Activated CD8-positive, alpha-beta T cell treated with anti-CD3 and anti-CD28 coated beads for 36 hours (primary cell): ENCODE data around the gene CD34. TPM values are rescaled to one million over a fixed set of nuclear protein-coding genes. Genes with fewer than 3 reads are reported as not detected.
"Not testable (repeated sequence)": the region's sequence is repeated elsewhere in the genome, so short reads cannot be mapped to it uniquely, and the experiment has no call there.

Source experiments
- ATAC-seq: fragments of 200-7000 bp; cut with Tn5 transposase; one replicate; pipeline ENCODE4 v1.10.0; 2021; ENCODE audit warnings: mild to moderate bottlenecking, moderate library complexity
- CTCF ChIA-PET: fragments of 350-600 bp; sonication (Branson Sonifier 250); formaldehyde crosslinking; loops from one replicate; lab custom pipeline; 2021; ENCODE audit warnings: antibody characterized with exemption; lab: Charles Lee
- POLR2A ChIA-PET: fragments of 350-600 bp; sonication (Branson Sonifier 250); formaldehyde crosslinking; loops from one replicate; lab custom pipeline; 2021; ENCODE audit warnings: antibody characterized with exemption; lab: Charles Lee
- DNase-seq: peaks from one replicate; pipeline ENCODE4 v3.0.0-alpha.2; 2020
- H3K27ac Mint-ChIP-seq: one replicate; pipeline ENCODE4 v1.8.0; 2021; ENCODE audit warnings: mild to moderate bottlenecking, mixed read lengths
- H3K27me3 Mint-ChIP-seq: one replicate; pipeline ENCODE4 v1.8.0; 2021; ENCODE audit warnings: mixed read lengths
- H3K36me3 Mint-ChIP-seq: one replicate; pipeline ENCODE4 v1.8.0; 2021; ENCODE audit warnings: low read depth, mixed read lengths
- H3K4me1 Mint-ChIP-seq: one replicate; pipeline ENCODE4 v1.8.0; 2021; ENCODE audit warnings: low read depth, mixed read lengths
- H3K4me3 Mint-ChIP-seq: one replicate; pipeline ENCODE4 v1.8.0; 2021; ENCODE audit warnings: mild to moderate bottlenecking, moderate library complexity, mixed read lengths
- H3K9me3 Mint-ChIP-seq: one replicate; pipeline ENCODE4 v1.8.0; 2021; ENCODE audit warnings: mixed read lengths
- intact Hi-C: fragments of 100-400 bp; cut with micrococcal nuclease; formaldehyde crosslinking; loops from one replicate; pipeline ENCODE4 v1.10.0; 2022
- total RNA-seq, 2 experiments: library from RNA; stranded (reverse); gene quantifications; one replicate each; pipeline ENCODE4 v1.2.3, GENCODE V29; 2021
- TF ChIP-seq, protein P1 (sequence below): fragments of 200-600 bp; IDR thresholded peaks from one replicate; pipeline ENCODE4 v1.8.0; 2022; ENCODE audit warnings: antibody characterized with exemption, mild to moderate bottlenecking

The CD34 gene
- total RNA-seq, 2 experiments from 2014 or later: 0.04 to 0.05 TPM

DNA sequence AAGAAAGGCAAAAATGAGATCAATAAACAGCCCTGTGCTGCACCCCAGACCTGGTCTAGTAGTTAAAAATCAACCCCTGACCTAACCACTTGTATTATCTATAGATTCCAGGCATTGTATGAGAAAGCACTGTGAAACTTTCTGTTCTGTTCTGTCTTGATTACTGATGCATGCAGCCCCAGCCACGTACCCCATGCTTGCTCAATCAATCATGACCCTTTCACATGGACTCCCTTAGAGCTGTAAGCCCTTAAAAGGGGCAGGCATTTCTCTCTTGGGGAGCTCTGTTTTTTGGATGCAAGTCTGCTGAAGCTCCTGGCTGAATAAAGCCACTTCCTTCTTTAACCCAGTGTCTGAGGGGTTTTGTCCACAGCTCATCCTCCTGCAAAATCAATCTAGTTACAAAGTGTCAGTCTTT is 24.2 kb upstream of the CD34 start:
- DNase-seq: no peak
- POLR2A ChIA-PET: no interaction called here
- ATAC-seq: no peak
- Mint-ChIP-seq H3K9me3 (peaks cover 3% of the 10 kb centered on the region), H3K27ac (no peak overlapping the region), H3K4me3 (no peak overlapping the region), H3K27me3 (peaks cover 9% of the 10 kb centered on the region), H3K36me3 (no peaks in the 10 kb centered on the region), H3K4me1 (no peaks in the 10 kb centered on the region)
- CTCF ChIA-PET: interaction anchor here (1.8 kb wide), 1 partner anchor 28 kb away, joined by 7 read pairs; no protein-coding TSS in a partner anchor
- intact Hi-C loops: no loop called here
- TF ChIP-seq, protein P1, sequence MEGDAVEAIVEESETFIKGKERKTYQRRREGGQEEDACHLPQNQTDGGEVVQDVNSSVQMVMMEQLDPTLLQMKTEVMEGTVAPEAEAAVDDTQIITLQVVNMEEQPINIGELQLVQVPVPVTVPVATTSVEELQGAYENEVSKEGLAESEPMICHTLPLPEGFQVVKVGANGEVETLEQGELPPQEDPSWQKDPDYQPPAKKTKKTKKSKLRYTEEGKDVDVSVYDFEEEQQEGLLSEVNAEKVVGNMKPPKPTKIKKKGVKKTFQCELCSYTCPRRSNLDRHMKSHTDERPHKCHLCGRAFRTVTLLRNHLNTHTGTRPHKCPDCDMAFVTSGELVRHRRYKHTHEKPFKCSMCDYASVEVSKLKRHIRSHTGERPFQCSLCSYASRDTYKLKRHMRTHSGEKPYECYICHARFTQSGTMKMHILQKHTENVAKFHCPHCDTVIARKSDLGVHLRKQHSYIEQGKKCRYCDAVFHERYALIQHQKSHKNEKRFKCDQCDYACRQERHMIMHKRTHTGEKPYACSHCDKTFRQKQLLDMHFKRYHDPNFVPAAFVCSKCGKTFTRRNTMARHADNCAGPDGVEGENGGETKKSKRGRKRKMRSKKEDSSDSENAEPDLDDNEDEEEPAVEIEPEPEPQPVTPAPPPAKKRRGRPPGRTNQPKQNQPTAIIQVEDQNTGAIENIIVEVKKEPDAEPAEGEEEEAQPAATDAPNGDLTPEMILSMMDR: no peak

- Mint-ChIP-seq H3K4me3 (no peak overlapping the region), H3K36me3 (no peaks in the 10 kb centered on the region), H3K4me1 (no peaks in the 10 kb centered on the region), H3K9me3 (peaks cover 5% of the 10 kb centered on the region), H3K27ac (no peak overlapping the region), H3K27me3 (peaks cover 5% of the 10 kb centered on the region)
- TF ChIP-seq, protein P1: no peak
- ATAC-seq: no peak
- intact Hi-C loops: no loop called here
- POLR2A ChIA-PET: no interaction called here
- DNase-seq: no peak
- CTCF ChIA-PET: interaction anchor here (2.1 kb wide), 1 partner anchor 30 kb away, joined by 6 read pairs; no protein-coding TSS in a partner anchor
Measured at GRCh38 chr1:207933205-207933800, 22.4 kb upstream of the CD34 start.

DNA sequence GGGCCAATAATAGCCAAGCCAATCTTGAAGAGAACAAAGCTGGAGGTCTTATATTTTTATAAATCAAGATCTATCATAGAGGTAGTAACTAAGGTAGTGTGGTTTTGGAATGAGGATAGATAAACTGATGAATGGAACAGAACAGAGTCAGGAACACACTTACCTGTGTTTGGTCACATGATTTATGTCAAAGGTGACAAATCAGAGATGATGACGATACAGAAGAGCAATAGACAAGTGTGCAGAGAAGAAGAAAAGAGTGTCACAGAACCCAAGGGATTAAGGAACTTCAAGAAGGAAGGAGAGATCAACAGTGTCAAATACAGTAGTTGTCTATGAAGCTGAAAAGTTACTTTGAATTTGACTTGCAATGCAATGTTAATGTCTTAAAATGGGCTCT is 16.1 kb upstream of the CD34 start:
- POLR2A ChIA-PET: no interaction called here
- H3K27me3 Mint-ChIP-seq: peaks cover 10% of the 10 kb centered on the region
- H3K27ac Mint-ChIP-seq: no peak overlapping the region
- peaks cover 5% of the 10 kb centered on the region for H3K9me3 Mint-ChIP-seq
- DNase-seq (no peak), ATAC-seq (no peak)
- TF ChIP-seq, protein P1: no peak
- no peaks in the 10 kb centered on the region for H3K4me1 Mint-ChIP-seq
- no peaks in the 10 kb centered on the region for H3K36me3 Mint-ChIP-seq
- H3K4me3 Mint-ChIP-seq: no peak overlapping the region
- CTCF ChIA-PET: interaction anchor here (1.2 to 1.3 kb wide), 2 partner anchors 23 to 42 kb away, joined by 3 to 4 read pairs; no protein-coding TSS in a partner anchor
- intact Hi-C loops: no loop called here

DNA sequence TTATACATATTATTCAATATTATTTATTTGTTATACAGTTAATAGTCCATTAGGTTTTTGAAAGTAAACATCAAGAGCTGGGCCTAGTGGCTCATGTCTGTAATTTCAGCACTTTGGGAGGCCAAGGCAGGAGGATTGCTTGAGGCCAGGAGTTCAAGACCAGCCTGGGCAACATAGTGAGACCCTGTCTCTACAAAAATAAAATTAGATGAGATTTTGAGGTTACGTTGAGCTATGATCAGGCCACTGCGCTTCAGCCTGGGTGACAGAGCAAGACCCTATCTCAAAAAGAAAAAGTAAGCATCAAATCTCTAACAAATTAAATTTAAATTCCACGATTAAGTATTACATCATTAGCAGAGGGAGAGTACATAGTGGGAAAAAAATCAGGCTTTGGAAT is 15.0 kb upstream of the CD34 start:
- ATAC-seq, intact Hi-C loops, H3K27ac Mint-ChIP-seq, DNase-seq, H3K9me3 Mint-ChIP-seq, H3K4me3 Mint-ChIP-seq, CTCF ChIA-PET, H3K4me1 Mint-ChIP-seq, H3K36me3 Mint-ChIP-seq: not testable (repeated sequence)
- H3K27me3 Mint-ChIP-seq: peaks cover 15% of the 10 kb centered on the region
- POLR2A ChIA-PET: interaction anchor here (0.6 kb wide), 1 partner anchor 1163 kb away, joined by 3 read pairs; no protein-coding TSS in a partner anchor

DNA sequence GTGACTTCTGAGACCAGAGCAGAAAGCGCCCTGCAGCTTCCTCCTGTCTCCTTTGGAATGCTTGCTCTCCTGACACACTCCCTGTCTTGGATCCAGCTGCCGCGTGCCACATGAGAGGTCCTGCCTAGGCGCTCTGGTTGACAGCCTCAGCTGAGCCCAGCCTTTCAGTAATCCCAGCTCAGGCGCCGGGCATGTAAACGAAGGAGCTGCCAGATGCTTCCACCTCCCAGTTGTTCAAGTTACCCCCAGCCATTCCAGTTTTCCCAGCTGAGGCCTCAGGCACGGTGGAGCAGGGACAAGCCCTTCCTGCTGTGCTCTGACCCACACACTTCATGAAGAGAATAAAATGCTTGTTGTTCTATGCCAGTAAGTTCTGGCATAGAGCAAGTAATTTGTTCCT is 14.3 kb upstream of the CD34 start:
- TF ChIP-seq, protein P1: no peak
- H3K9me3 Mint-ChIP-seq: peaks cover 2% of the 10 kb centered on the region
- no peak for ATAC-seq
- no peak overlapping the region for H3K4me3 Mint-ChIP-seq
- POLR2A ChIA-PET: no interaction called here
- intact Hi-C loops: no loop called here
- H3K4me1 Mint-ChIP-seq: no peaks in the 10 kb centered on the region
- CTCF ChIA-PET: interaction anchor here (1.4 kb wide), 1 partner anchor 28 kb away, joined by 3 read pairs; no protein-coding TSS in a partner anchor
- no peak for DNase-seq
- no peak overlapping the region for H3K27ac Mint-ChIP-seq
- no peaks in the 10 kb centered on the region for H3K36me3 Mint-ChIP-seq
- peaks cover 18% of the 10 kb centered on the region for H3K27me3 Mint-ChIP-seq
